Common myeloid progenitor, CD34-positive (primary cell): Measurements from ENCODE around the gene ADAM12.

Experiments used
- CTCF ChIA-PET: fragments of 350-600 bp; sonication (Branson Sonifier 250); formaldehyde crosslinking; loops from one replicate; lab custom pipeline; 2021; ENCODE audit warnings: antibody characterized with exemption; lab: Charles Lee
- POLR2A ChIA-PET: fragments of 350-600 bp; sonication (Branson Sonifier 250); formaldehyde crosslinking; loops from one replicate; lab custom pipeline; 2021; ENCODE audit warnings: antibody characterized with exemption; lab: Charles Lee
- DNase-seq, 3 donors: peaks; one replicate each; pipeline versions ENCODE4 v3.0.0 to v3.0.0-alpha.2; 2013
- H3K27ac ChIP-seq, 2 experiments: 1 replicate in 1 of 2; 2 replicates in 1 of 2; pipeline ENCODE4 v1.7.0; 2013; ENCODE audit warnings: inconsistent platforms in 2 of 2, low read length in 2 of 2, mild to moderate bottlenecking in 2 of 2, low read depth in 1 of 2, moderate library complexity in 1 of 2; ENCODE audit not compliant: severe bottlenecking in 2 of 2, insufficient read depth in 1 of 2, poor library complexity in 1 of 2
- H3K27me3 ChIP-seq, 5 experiments: replicated peaks in 2 of 5; 1 replicate in 3 of 5; 2 replicates in 2 of 5; pipeline versions ENCODE4 v1.6.1 to v1.7.0; 2013; ENCODE audit warnings: low read length in 4 of 5, mild to moderate bottlenecking in 2 of 5, moderate library complexity in 2 of 5, inconsistent platforms in 1 of 5; ENCODE audit not compliant: insufficient read depth in 5 of 5, control insufficient read depth in 4 of 5
- H3K36me3 ChIP-seq, 4 experiments: 1 replicate in 2 of 4; 2 replicates in 2 of 4; pipeline versions ENCODE4 v1.6.1 to v1.7.0; 2013; ENCODE audit warnings: low read length in 3 of 4, control low read depth in 1 of 4, mild to moderate bottlenecking in 1 of 4; ENCODE audit not compliant: control insufficient read depth in 4 of 4, insufficient read depth in 4 of 4
- H3K4me1 ChIP-seq, 4 experiments: 1 replicate in 3 of 4; 2 replicates in 1 of 4; pipeline versions ENCODE4 v1.6.1 to v1.7.1; 2013; ENCODE audit warnings: low read length in 3 of 4, mild to moderate bottlenecking in 3 of 4, control low read depth in 1 of 4, inconsistent platforms in 1 of 4, moderate library complexity in 1 of 4; ENCODE audit not compliant: control insufficient read depth in 4 of 4, insufficient read depth in 4 of 4; ENCODE audit errors: control extremely low read depth in 1 of 4
- H3K4me3 ChIP-seq, 7 experiments: 1 replicate in 4 of 7; 2 replicates in 3 of 7; pipeline versions ENCODE4 v1.5.1 to v1.7.0; 2013; ENCODE audit warnings: mild to moderate bottlenecking in 7 of 7, low read length in 6 of 7, moderate library complexity in 6 of 7, inconsistent platforms in 2 of 7, low read depth in 2 of 7, control low read depth in 1 of 7; ENCODE audit not compliant: insufficient read depth in 4 of 7, control insufficient read depth in 1 of 7; ENCODE audit errors: extremely low read depth in 1 of 7
- H3K9me3 ChIP-seq, 5 experiments: 1 replicate in 4 of 5; 2 replicates in 1 of 5; pipeline versions ENCODE4 v1.6.1 to v1.7.1; 2013; ENCODE audit warnings: low read length in 4 of 5, mild to moderate bottlenecking in 2 of 5, inconsistent platforms in 1 of 5, low read depth in 1 of 5, moderate library complexity in 1 of 5; ENCODE audit not compliant: control insufficient read depth in 4 of 5, insufficient read depth in 2 of 5; ENCODE audit errors: control extremely low read depth in 1 of 5
- WGBS: methylation state at CpG from one replicate; pipeline ENCODE4 v1.1.5; 2013; ENCODE audit not compliant: insufficient coverage; 5-methylcytosine and 5-hydroxymethylcytosine counted together

The ADAM12 gene

GRCh38 chr10:126011995-126012394 is 376.3 kb downstream of the ADAM12 start:
- Histone ChIP-seq H3K27me3 (no peaks in the 10 kb centered on the region), H3K9me3 (peaks cover 0 to 4% (median 0%) of the 10 kb centered on the region in 5 experiments), H3K4me1 (peaks cover 0 to 3% (median under 1%) of the 10 kb centered on the region in 4 experiments), H3K36me3 (peaks cover 0 to 2% (median 0%) of the 10 kb centered on the region in 4 experiments), H3K4me3 (no peak overlapping the region), H3K27ac (no peak overlapping the region)
- CTCF ChIA-PET, result interaction anchor here (0.7 kb wide), 1 partner anchor 779 kb away, joined by 3 read pairs; no protein-coding TSS in a partner anchor
- peak in 2 of 3 donors; percentile 7 to 17 for DNase-seq
- 55% methylated on average over 3 of the region's 5 CpGs for WGBS
- POLR2A ChIA-PET, result no interaction called here

- DNase-seq, result no peak
- CTCF ChIA-PET, result no interaction called here
- H3K9me3 ChIP-seq, result peaks cover 0 to 4% (median 0%) of the 10 kb centered on the region in 5 experiments
- H3K27ac ChIP-seq, result no peak overlapping the region
- H3K27me3 ChIP-seq, result no peaks in the 10 kb centered on the region
- POLR2A ChIA-PET, result no interaction called here
- peaks cover 0 to 3% (median under 1%) of the 10 kb centered on the region in 4 experiments for H3K4me1 ChIP-seq
- WGBS, result 100% methylated on average over 5 of the region's 7 CpGs
- peaks cover 0 to 2% (median 0%) of the 10 kb centered on the region in 4 experiments for H3K36me3 ChIP-seq
- no peak overlapping the region for H3K4me3 ChIP-seq
Measured at GRCh38 chr10:126009650-126010049, 378.6 kb downstream of the ADAM12 start.

GRCh38 chr10:126006906-126007305 is 381.4 kb downstream of the ADAM12 start:
- peaks cover 0 to 2% (median 0%) of the 10 kb centered on the region in 4 experiments for H3K36me3 ChIP-seq
- ChIA-PET POLR2A (no interaction called here), CTCF (no interaction called here)

DNA sequence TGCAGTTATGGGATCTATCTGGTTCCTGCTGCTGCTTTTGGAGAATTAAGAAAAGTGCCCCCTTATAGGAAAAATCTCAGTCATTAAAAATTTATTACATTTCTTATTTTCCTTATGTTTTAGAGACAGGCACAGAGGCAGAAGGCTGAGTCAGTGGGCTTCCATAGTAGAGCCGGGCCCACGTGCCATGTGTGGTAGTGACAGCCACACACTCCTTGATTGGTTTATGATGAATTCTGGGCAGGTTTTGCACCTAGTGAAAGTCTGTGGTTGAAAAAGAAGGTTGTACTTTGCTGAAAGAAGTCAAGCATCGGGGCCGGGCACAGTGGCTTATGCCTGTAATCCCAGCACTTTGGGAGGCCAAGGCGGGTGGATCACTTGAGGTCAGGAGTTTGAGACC is 382.0 kb downstream of the ADAM12 start:
- Histone ChIP-seq H3K27me3 (no peaks in the 10 kb centered on the region), H3K4me3 (no peak overlapping the region), H3K27ac (no peak overlapping the region), H3K4me1 (no peaks in the 10 kb centered on the region), H3K9me3 (peaks cover 0 to 4% (median 0%) of the 10 kb centered on the region in 5 experiments), H3K36me3 (peaks cover 0 to 2% (median 0%) of the 10 kb centered on the region in 4 experiments)
- DNase-seq, result no peak
- POLR2A ChIA-PET, result no interaction called here
- no CpG with 5 or more reads among the region's 5 CpGs for WGBS
- CTCF ChIA-PET, result no interaction called here

More at GRCh38 chr10:126006906-126007305, 381.4 kb downstream of the ADAM12 start:
- Histone ChIP-seq H3K9me3 (peaks cover 0 to 4% (median 0%) of the 10 kb centered on the region in 5 experiments), H3K4me3 (no peak overlapping the region), H3K4me1 (peaks cover 0 to under 1% (median 0%) of the 10 kb centered on the region in 4 experiments), H3K27me3 (no peaks in the 10 kb centered on the region), H3K27ac (no peak overlapping the region)
- WGBS, result 92% methylated on average over 2 of the region's 2 CpGs
- DNase-seq, result no peak

- ChIA-PET POLR2A (no interaction called here), CTCF (no interaction called here)
- no peak for DNase-seq
- Histone ChIP-seq H3K27ac (no peak overlapping the region), H3K9me3 (no peaks in the 10 kb centered on the region), H3K4me3 (no peak overlapping the region), H3K27me3 (no peaks in the 10 kb centered on the region), H3K4me1 (no peaks in the 10 kb centered on the region), H3K36me3 (peaks cover 0 to under 1% (median 0%) of the 10 kb centered on the region in 4 experiments)
- WGBS, result 84% methylated on average over 8 of the region's 8 CpGs
Measured at GRCh38 chr10:126004752-126005151, 383.5 kb downstream of the ADAM12 start.

DNA sequence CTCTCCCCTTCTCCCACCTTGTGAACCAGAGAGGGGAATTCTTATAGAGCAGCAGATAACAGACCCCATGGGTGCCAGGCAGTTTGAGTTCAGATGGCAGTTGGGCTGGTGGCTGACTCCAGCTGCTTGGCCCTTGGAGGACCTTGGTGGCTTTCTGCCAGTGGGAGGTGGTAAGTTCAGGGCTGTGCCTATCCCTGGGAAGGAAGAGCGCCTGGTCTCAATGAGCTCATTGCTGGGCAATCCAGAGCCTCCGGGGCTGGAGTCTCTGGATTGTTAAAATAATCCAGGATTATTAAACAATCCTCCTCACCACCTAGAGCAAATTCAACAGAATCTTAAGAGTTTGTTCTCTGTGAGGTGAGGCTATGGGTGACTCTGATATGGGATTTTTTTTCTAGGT is 386.7 kb downstream of the ADAM12 start:
- ChIA-PET CTCF (no interaction called here), POLR2A (no interaction called here)
- H3K4me3 ChIP-seq, result no peak overlapping the region
- H3K4me1 ChIP-seq, result peaks cover 0 to 2% (median 0%) of the 10 kb centered on the region in 4 experiments
- DNase-seq, result no peak
- no peaks in the 10 kb centered on the region for H3K27me3 ChIP-seq
- H3K36me3 ChIP-seq, result no peaks in the 10 kb centered on the region
- H3K27ac ChIP-seq, result no peak overlapping the region
- WGBS, result no CpG with 5 or more reads among the region's 2 CpGs
- no peaks in the 10 kb centered on the region for H3K9me3 ChIP-seq

GRCh38 chr10:125999694-126000093 is 388.6 kb downstream of the ADAM12 start:
- 83% methylated on average over 1 of the region's 3 CpGs for WGBS
- peak in 1 of 3 donors; percentile 23 for DNase-seq
- Histone ChIP-seq H3K27me3 (no peaks in the 10 kb centered on the region), H3K9me3 (no peaks in the 10 kb centered on the region), H3K27ac (no peak overlapping the region), H3K4me3 (no peak overlapping the region), H3K36me3 (no peaks in the 10 kb centered on the region), H3K4me1 (peaks cover 0 to 2% (median 0%) of the 10 kb centered on the region in 4 experiments)
- POLR2A ChIA-PET, result no interaction called here
- CTCF ChIA-PET, result interaction anchor here (0.6 to 1.3 kb wide), 3 partner anchors 16 to 419 kb away, joined by 3 to 4 read pairs (median 3); no protein-coding TSS in a partner anchor
